Cardiac muscle cell (in vitro differentiated cells and primary cell): ENCODE results near the gene PTPN22. TPM values are rescaled to one million over a fixed set of nuclear protein-coding genes. Genes with fewer than 3 reads are reported as not detected.
A peak's percentile ranks its signal among the peaks of the same experiment; 100 is the strongest.
"Not testable (repeated sequence)": the region's sequence is repeated elsewhere in the genome, so short reads cannot be mapped to it uniquely, and the experiment has no call there.

Source experiments
- DNase-seq, 2 donors: peaks; one replicate each; pipeline versions ENCODE4 v3.0.0 to v3.0.0-alpha.2; 2010 to 2017; ENCODE audit warnings: low read depth in 1 of 2, low spot score in 1 of 2
- H3K27ac ChIP-seq: fragments of 200-600 bp; sonication (generic); 2 replicates; pipeline ENCODE4 v1.5.1; 2016
- H3K27me3 ChIP-seq: fragments of 200-600 bp; sonication (generic); 2 replicates; pipeline ENCODE4 v1.6.0; 2016; ENCODE audit warnings: control low read depth
- H3K36me3 ChIP-seq: fragments of 200-600 bp; sonication (generic); 2 replicates; pipeline ENCODE4 v1.5.1; 2016; ENCODE audit warnings: control low read depth
- H3K4me1 ChIP-seq: fragments of 200-600 bp; sonication (generic); 2 replicates; pipeline ENCODE4 v1.8.1; 2017; ENCODE audit warnings: low read depth, mild to moderate bottlenecking, mixed run types
- H3K4me3 ChIP-seq: fragments of 200-600 bp; sonication (generic); 2 replicates; pipeline ENCODE4 v1.5.1; 2016; ENCODE audit warnings: mild to moderate bottlenecking
- H3K9me3 ChIP-seq: fragments of 200-600 bp; sonication (generic); 2 replicates; pipeline ENCODE4 v1.5.1; 2017; ENCODE audit warnings: low read depth, mild to moderate bottlenecking, control low read depth
- polyA plus RNA-seq: library from polyadenylated mRNA; unstranded; fragments of >200 nt; fragmentation: Nextera tagmentation; extraction: Ambion mirVana; gene quantifications from 2 replicates; pipeline ENCODE4 v1.2.1, GENCODE V29; 2016
- total RNA-seq: library from RNA; depleted of rRNA; stranded (reverse); fragments of >200 nt; gene quantifications from 2 replicates; pipeline ENCODE4 v1.2.3, GENCODE V29; 2016
- TF ChIP-seq, protein P1 (sequence below): IDR thresholded peaks from 2 replicates; pipeline ENCODE4 v1.5.1; 2012; ENCODE audit warnings: low read depth, mild to moderate bottlenecking, low read length

The PTPN22 gene
- total and polyA plus RNA-seq, 2 experiments from 2014 or later = not detected

GRCh38 chr1:113855630-113856400, 15.7 kb downstream of the PTPN22 start:
- no peaks in the 10 kb centered on the region for H3K27me3 ChIP-seq
- H3K36me3 ChIP-seq = no peaks in the 10 kb centered on the region
- no peak overlapping the region for H3K4me3 ChIP-seq
- no peak overlapping the region for H3K27ac ChIP-seq
- no peaks in the 10 kb centered on the region for H3K9me3 ChIP-seq
- DNase-seq = peak in 1 of 2 donors; percentile 35
- TF ChIP-seq, protein P1, sequence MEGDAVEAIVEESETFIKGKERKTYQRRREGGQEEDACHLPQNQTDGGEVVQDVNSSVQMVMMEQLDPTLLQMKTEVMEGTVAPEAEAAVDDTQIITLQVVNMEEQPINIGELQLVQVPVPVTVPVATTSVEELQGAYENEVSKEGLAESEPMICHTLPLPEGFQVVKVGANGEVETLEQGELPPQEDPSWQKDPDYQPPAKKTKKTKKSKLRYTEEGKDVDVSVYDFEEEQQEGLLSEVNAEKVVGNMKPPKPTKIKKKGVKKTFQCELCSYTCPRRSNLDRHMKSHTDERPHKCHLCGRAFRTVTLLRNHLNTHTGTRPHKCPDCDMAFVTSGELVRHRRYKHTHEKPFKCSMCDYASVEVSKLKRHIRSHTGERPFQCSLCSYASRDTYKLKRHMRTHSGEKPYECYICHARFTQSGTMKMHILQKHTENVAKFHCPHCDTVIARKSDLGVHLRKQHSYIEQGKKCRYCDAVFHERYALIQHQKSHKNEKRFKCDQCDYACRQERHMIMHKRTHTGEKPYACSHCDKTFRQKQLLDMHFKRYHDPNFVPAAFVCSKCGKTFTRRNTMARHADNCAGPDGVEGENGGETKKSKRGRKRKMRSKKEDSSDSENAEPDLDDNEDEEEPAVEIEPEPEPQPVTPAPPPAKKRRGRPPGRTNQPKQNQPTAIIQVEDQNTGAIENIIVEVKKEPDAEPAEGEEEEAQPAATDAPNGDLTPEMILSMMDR = no peak
- no peaks in the 10 kb centered on the region for H3K4me1 ChIP-seq

- Histone ChIP-seq H3K4me1 (no peaks in the 10 kb centered on the region), H3K27me3 (no peaks in the 10 kb centered on the region), H3K4me3 (no peak overlapping the region), H3K27ac (no peak overlapping the region), H3K36me3 (no peaks in the 10 kb centered on the region), H3K9me3 (no peaks in the 10 kb centered on the region)
- no peak for DNase-seq
- TF ChIP-seq, protein P1 = no peak
Measured at GRCh38 chr1:113854234-113854633, 17.3 kb downstream of the PTPN22 start.

GRCh38 chr1:113852694-113853093, 18.8 kb downstream of the PTPN22 start:
- not testable (repeated sequence) for DNase-seq, H3K4me1 ChIP-seq, H3K4me3 ChIP-seq, H3K27ac ChIP-seq, H3K27me3 ChIP-seq, H3K9me3 ChIP-seq, H3K36me3 ChIP-seq

GRCh38 chr1:113850127-113850796, 21.2 kb downstream of the PTPN22 start:
- TF ChIP-seq, protein P1 = no peak
- Histone ChIP-seq H3K4me3 (no peak overlapping the region), H3K27ac (no peak overlapping the region), H3K27me3 (no peaks in the 10 kb centered on the region), H3K36me3 (no peaks in the 10 kb centered on the region), H3K9me3 (no peaks in the 10 kb centered on the region), H3K4me1 (no peaks in the 10 kb centered on the region)
- no peak for DNase-seq

- TF ChIP-seq, protein P1 = no peak
- Histone ChIP-seq H3K4me3 (no peak overlapping the region), H3K9me3 (no peaks in the 10 kb centered on the region), H3K27ac (no peak overlapping the region), H3K4me1 (no peaks in the 10 kb centered on the region), H3K27me3 (no peaks in the 10 kb centered on the region), H3K36me3 (no peaks in the 10 kb centered on the region)
- DNase-seq = peak in 1 of 2 donors; percentile 54
Measured at GRCh38 chr1:113849072-113849471, 22.4 kb downstream of the PTPN22 start.
